A549 (cell line): ENCODE measurements around the gene GUCA2A.

ENCODE experiments used
- POLR2A ChIP-seq: IDR thresholded peaks from 2 replicates; pipeline ENCODE4 v1.6.1; 2012; ENCODE audit warnings: mild to moderate bottlenecking, low read length
- TF ChIP-seq, protein P1 (sequence below): fragments of >200 bp; sonication (Bioruptor Twin); formaldehyde crosslinking; IDR thresholded peaks from 3 replicates; pipeline ENCODE4 v1.5.1; 2016

DNA sequence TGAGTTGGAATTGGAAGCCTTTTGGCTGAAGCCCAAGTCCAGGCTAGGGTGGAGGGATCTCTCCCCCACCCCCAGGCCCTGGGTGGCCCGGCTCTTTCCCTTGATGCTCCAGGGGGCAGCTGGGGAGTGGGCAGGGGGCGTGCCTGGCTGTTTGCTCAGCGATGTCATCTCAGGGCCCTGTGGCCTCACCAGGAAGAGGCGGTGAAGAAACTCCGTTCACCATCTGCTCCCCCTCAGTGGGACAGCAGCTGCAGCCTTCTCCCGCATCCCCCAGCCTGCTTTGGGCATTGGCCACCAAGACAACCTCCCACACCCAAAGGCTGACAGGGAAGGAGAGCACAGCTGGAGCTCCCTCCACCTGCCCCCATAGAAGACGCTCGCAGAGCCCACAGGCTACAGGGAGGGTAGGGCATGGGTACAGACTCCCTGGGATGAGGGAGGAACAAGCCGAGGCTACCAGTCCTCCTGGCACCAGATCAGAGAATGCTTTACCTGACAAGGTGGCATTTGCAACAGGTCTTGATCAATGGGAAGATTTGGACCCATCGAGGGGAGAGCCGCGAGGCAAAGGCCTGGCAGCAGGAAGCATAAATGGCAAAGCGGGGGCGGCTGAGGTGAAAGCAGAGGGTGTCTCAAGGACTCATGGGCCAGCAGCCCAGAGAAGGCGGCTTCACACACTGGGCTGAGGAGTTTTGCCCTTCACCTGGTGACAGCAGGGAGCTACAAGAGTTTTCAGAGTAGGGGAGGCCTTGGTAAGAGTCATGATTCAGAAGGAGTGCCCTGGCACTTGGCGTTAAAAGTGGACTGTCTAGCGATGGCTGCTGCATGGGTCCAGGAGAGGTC lies 6.5 kb upstream of the GUCA2A start:
- TF ChIP-seq, protein P1, sequence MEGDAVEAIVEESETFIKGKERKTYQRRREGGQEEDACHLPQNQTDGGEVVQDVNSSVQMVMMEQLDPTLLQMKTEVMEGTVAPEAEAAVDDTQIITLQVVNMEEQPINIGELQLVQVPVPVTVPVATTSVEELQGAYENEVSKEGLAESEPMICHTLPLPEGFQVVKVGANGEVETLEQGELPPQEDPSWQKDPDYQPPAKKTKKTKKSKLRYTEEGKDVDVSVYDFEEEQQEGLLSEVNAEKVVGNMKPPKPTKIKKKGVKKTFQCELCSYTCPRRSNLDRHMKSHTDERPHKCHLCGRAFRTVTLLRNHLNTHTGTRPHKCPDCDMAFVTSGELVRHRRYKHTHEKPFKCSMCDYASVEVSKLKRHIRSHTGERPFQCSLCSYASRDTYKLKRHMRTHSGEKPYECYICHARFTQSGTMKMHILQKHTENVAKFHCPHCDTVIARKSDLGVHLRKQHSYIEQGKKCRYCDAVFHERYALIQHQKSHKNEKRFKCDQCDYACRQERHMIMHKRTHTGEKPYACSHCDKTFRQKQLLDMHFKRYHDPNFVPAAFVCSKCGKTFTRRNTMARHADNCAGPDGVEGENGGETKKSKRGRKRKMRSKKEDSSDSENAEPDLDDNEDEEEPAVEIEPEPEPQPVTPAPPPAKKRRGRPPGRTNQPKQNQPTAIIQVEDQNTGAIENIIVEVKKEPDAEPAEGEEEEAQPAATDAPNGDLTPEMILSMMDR = no peak
- no peak for TF ChIP-seq POLR2A
